Cardiac ventricle fibroblast (primary cell): Measurements from ENCODE around the gene ANXA11. TPM values are rescaled to one million over a fixed set of nuclear protein-coding genes. Genes with fewer than 3 reads are reported as not detected.

Experiments used
- total RNA-seq: library from RNA; depleted of rRNA; stranded (reverse); fragments of >200 nt; gene quantifications from 2 replicates; pipeline ENCODE4 v1.2.3, GENCODE V29; 2015

Gene ANXA11
- total RNA-seq: 139 and 147 TPM in 2 replicates

DNA sequence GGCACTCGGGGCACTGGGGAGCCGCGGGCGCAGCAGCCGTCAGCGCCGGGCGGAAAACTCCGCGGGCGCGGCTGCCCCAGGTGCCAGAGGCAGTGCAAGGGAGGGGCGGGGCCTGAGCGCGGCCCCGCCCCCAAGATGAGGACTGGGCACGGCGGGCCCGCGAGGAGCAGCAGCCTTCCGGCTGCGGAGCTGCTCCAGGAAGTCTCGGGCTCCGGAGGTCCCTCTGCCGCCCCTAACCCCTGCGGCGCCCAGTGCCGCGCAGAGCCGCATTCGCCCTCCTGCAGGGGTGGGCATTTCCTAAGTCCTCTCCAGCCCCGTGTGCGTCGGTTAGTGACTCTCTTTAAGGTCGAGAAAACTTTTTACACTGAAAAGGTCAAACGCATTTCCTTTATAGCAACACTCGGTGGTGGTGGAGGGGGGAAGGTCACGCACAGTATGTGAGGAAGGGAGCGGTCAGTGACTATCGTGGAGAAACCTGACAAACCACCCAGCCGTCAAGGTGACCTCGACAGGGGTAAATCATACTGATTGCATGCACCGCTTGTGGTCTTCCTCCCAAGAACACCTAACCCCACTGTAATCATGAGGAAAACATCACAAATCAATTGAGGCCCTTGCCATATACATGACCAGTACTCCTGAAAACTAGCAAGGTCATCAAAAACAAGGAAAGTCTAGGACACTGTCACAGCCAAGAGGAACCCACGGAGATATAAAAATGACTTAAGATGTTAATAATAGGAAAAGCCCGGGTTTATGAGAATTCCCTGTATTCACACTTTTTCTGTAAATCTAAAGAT, at the start of gene ANXA11:
Gene ANXA11 (minus strand): TSS at position 61 of the 800 bp plus-strand sequence. CDS start 32,676 bp downstream, outside the sequence.

DNA sequence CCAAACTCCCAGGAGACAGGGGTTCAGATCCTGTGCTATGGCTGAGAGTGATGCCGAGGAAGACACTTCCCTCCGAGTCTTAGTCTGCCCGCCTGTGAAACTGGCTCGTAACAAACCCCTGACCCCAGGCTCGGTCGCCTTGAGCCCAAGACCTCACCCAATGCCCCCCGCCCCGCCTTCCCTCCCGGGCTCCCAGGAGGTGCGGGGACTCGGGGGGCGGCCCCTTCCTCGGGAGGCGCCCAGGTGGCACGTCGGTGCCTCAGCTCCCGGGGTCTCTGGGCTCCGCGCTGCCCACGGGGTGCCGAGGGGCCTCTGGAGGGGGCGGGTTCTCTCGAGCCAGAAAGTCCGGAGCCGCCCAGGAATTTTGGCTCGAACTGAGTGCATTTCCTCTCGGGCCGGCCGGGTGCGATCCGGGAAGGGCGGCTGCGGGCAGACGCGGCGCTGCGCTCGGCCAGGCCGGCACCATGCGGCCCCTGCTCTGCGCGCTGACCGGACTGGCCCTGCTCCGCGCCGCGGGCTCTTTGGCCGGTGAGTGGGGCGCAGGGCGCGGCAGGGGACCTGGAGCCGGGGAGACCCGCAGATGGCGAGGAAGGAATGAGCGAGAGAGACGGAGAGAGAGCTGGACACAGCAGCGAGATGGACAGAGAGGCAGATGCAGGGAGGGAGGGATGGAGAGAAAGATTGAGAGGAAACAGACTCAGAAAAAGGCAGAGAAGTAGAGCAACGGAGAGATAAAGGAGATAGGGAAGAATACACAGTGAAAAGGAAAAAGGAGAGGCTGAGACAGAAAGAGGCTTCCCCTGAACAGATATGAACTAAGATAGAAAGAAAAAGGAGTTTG, 72.8 kb downstream of the ANXA11 start, which contains the start of gene PLAC9:
Gene PLAC9 (plus strand): TSS at position 432 of the 841 bp plus-strand sequence. CDS start 33 bp downstream, at position 465.

Other genes with a start within 250 kb of the ANXA11 start
- 13.1 and 13.5 TPM in 2 replicates for gene TMEM254, start 126.9 kb downstream of the ANXA11 start, total RNA-seq
- gene PLAC9, start 72.8 kb downstream of the ANXA11 start, total RNA-seq: 116 and 174 TPM in 2 replicates
- not detected in 2 replicates for gene MAT1A, start 84.1 kb upstream of the ANXA11 start, total RNA-seq
- gene DYDC1, start 151.2 kb upstream of the ANXA11 start, total RNA-seq: not detected in 2 replicates
- gene DYDC2, start 151.2 kb upstream of the ANXA11 start, total RNA-seq: not detected in 2 replicates
- gene PRXL2A, start 203.0 kb upstream of the ANXA11 start, total RNA-seq: 13.2 and 15.0 TPM in 2 replicates
- gene TSPAN14, start 248.8 kb upstream of the ANXA11 start, total RNA-seq: 34.4 and 54.2 TPM in 2 replicates